SK-N-SH (cell line): ENCODE data around the gene SMPD1. TPM values are rescaled to one million over a fixed set of nuclear protein-coding genes. Genes with fewer than 3 reads are reported as not detected.

Experiments used
- CTCF ChIA-PET: fragments of 300-600, 350-600 bp; formaldehyde crosslinking; extraction: SDS; loops from one replicate; lab custom pipeline; 2021; lab: Yijun Ruan, JAX
- POLR2A ChIA-PET: fragments of 350-600 bp; sonication (Branson Sonifier 250); formaldehyde crosslinking; extraction: SDS; loops from one replicate; lab custom pipeline; 2020; ENCODE audit warnings: antibody characterized with exemption, inconsistent platforms; lab: Yijun Ruan, JAX
- DNase-seq: peaks from one replicate; pipeline ENCODE4 v3.0.0; 2012
- H2AFZ ChIP-seq: fragments of 200-600 bp; sonication (generic); 2 replicates; pipeline ENCODE4 v1.8.1; 2016; ENCODE audit warnings: antibody characterized with exemption, mild to moderate bottlenecking, low read depth
- H3F3A ChIP-seq: fragments of 200-600 bp; sonication (generic); replicated peaks from 2 replicates; pipeline ENCODE3; 2016; ENCODE audit warnings: antibody characterized with exemption, mild to moderate bottlenecking; ENCODE audit not compliant: insufficient read depth
- H3K27ac ChIP-seq, 2 experiments: fragments of 200-500 bp in 1 of 2; fragments of 200-600 bp in 1 of 2; sonication (Bioruptor generic) in 1 of 2; sonication (generic), shearing (Covaris generic) in 1 of 2; 2 replicates each; pipeline versions ENCODE4 v1.5.1 to v1.6.1; 2014 to 2016; ENCODE audit warnings: low read depth in 2 of 2, inconsistent platforms in 1 of 2, low read length in 1 of 2, mild to moderate bottlenecking in 1 of 2, mixed read lengths in 1 of 2
- H3K27me3 ChIP-seq: fragments of 200-600 bp; sonication (generic), shearing (Covaris generic); 2 replicates; pipeline ENCODE4 v1.6.1; 2016; ENCODE audit warnings: mixed run types; ENCODE audit not compliant: insufficient read depth
- H3K36me3 ChIP-seq, 2 experiments: fragments of 200-500 bp in 1 of 2; fragments of 200-600 bp in 1 of 2; sonication (Bioruptor generic) in 1 of 2; sonication (generic) in 1 of 2; replicated peaks in 1 of 2; 2 replicates each; pipeline versions ENCODE3 to v1.5.1; 2014 to 2016; ENCODE audit warnings: low read length in 1 of 2, mild to moderate bottlenecking in 1 of 2; ENCODE audit not compliant: insufficient read depth in 2 of 2, control insufficient read depth in 1 of 2
- H3K4me1 ChIP-seq, 2 experiments: fragments of 200-500 bp in 1 of 2; fragments of 200-600 bp in 1 of 2; sonication (Bioruptor generic) in 1 of 2; sonication (generic), shearing (Covaris generic) in 1 of 2; 2 replicates each; pipeline versions ENCODE4 v1.5.1 to v1.6.1; 2014 to 2016; ENCODE audit warnings: low read depth in 1 of 2, low read length in 1 of 2, mixed run types in 1 of 2; ENCODE audit not compliant: insufficient read depth in 2 of 2, control insufficient read depth in 1 of 2
- H3K4me2 ChIP-seq: fragments of 200-600 bp; sonication (generic), shearing (Covaris generic); 2 replicates; pipeline ENCODE4 v1.6.1; 2017; ENCODE audit warnings: mixed run types
- H3K4me3 ChIP-seq, 2 experiments: fragments of 200-500 bp in 1 of 2; fragments of 200-600 bp in 1 of 2; sonication (Bioruptor generic) in 1 of 2; sonication (generic), shearing (Covaris generic) in 1 of 2; 2 replicates each; pipeline versions ENCODE4 v1.5.1 to v1.8.1; 2014 to 2016; ENCODE audit warnings: low read depth in 2 of 2, inconsistent platforms in 1 of 2, low read length in 1 of 2, mild to moderate bottlenecking in 1 of 2, mixed read lengths in 1 of 2, moderate library complexity in 1 of 2
- H3K79me2 ChIP-seq: fragments of 200-600 bp; sonication (generic); 2 replicates; pipeline ENCODE4 v1.8.1; 2017; ENCODE audit warnings: mild to moderate bottlenecking; ENCODE audit not compliant: insufficient read depth
- H3K9ac ChIP-seq: fragments of 200-600 bp; sonication (generic); 2 replicates; pipeline ENCODE4 v1.6.1; 2017; ENCODE audit warnings: mixed run types
- H3K9me2 ChIP-seq: fragments of 200-600 bp; sonication (generic); 2 replicates; pipeline ENCODE4 v1.6.1; 2017; ENCODE audit warnings: mixed run types
- H3K9me3 ChIP-seq: fragments of 200-600 bp; sonication (generic); 2 replicates; pipeline ENCODE4 v1.6.1; 2017; ENCODE audit warnings: mixed run types, mild to moderate bottlenecking, moderate library complexity
- H4K20me1 ChIP-seq: fragments of 200-600 bp; sonication (generic); 2 replicates; pipeline ENCODE4 v1.6.1; 2017; ENCODE audit warnings: mild to moderate bottlenecking, mixed run types; ENCODE audit not compliant: insufficient read depth
- CHD2 ChIP-seq: fragments of 150-350 bp; IDR thresholded peaks from 2 replicates; pipeline ENCODE4 v1.6.1; 2018; ENCODE audit warnings: low read length; ENCODE audit not compliant: partially characterized antibody
- CTCF ChIP-seq: fragments of 200-600 bp; sonication (generic); IDR thresholded peaks from 2 replicates; pipeline ENCODE4 v1.6.1; 2017; ENCODE audit warnings: antibody characterized with exemption, mild to moderate bottlenecking, moderate library complexity
- ELF1 ChIP-seq: IDR thresholded peaks from 2 replicates; pipeline ENCODE4 v1.4.0; 2012
- EP300 ChIP-seq, 2 experiments: IDR thresholded peaks; 2 replicates each; pipeline versions ENCODE4 v1.4.0 to v1.6.1; 2012; ENCODE audit warnings: borderline replicate concordance in 1 of 2, low read depth in 1 of 2, low read length in 1 of 2
- FOSL2 ChIP-seq: IDR thresholded peaks from 2 replicates; pipeline ENCODE4 v1.4.0; 2012; ENCODE audit warnings: low read depth, mild to moderate bottlenecking, moderate library complexity, borderline replicate concordance
- FOXJ3 ChIP-seq: sonication (generic); formaldehyde crosslinking; IDR thresholded peaks from 2 replicates; pipeline ENCODE4 v1.5.1; 2020; ENCODE audit warnings: mild to moderate bottlenecking, missing genetic modification reagents
- GABPA ChIP-seq: IDR thresholded peaks from 2 replicates; pipeline ENCODE4 v1.4.0; 2012; ENCODE audit warnings: low read depth, mild to moderate bottlenecking
- JUND ChIP-seq: IDR thresholded peaks from 2 replicates; pipeline ENCODE4 v1.4.0; 2012
- MEF2A ChIP-seq: IDR thresholded peaks from 2 replicates; pipeline ENCODE4 v1.4.0; 2012; ENCODE audit warnings: low read depth, borderline replicate concordance
- NFIC ChIP-seq: IDR thresholded peaks from 2 replicates; pipeline ENCODE4 v1.4.0; 2012; ENCODE audit warnings: borderline replicate concordance
- RXRA ChIP-seq: IDR thresholded peaks from 2 replicates; pipeline ENCODE4 v1.4.0; 2012; ENCODE audit warnings: low read depth, mild to moderate bottlenecking, borderline replicate concordance
- SIN3A ChIP-seq: IDR thresholded peaks from 2 replicates; pipeline ENCODE4 v1.6.1; 2012; ENCODE audit warnings: low read depth, mild to moderate bottlenecking, low read length, moderate library complexity, borderline replicate concordance
- TCF12 ChIP-seq: IDR thresholded peaks from 2 replicates; pipeline ENCODE4 v1.4.0; 2012
- TEAD4 ChIP-seq: IDR thresholded peaks from 2 replicates; pipeline ENCODE4 v1.4.0; 2012; ENCODE audit warnings: mild to moderate bottlenecking, borderline replicate concordance; ENCODE audit not compliant: insufficient read depth
- ZBTB33 ChIP-seq: IDR thresholded peaks from 2 replicates; pipeline ENCODE4 v1.4.0; 2012; ENCODE audit warnings: low read depth, borderline replicate concordance
- WGBS: methylation state at CpG from one replicate; pipeline ENCODE4 v1.1.6; 2017; ENCODE audit warnings: low lambda C conversion rate; 5-methylcytosine and 5-hydroxymethylcytosine counted together
- polyA plus RNA-seq, 3 experiments: library from polyadenylated mRNA; depleted of rRNA; stranded (reverse); fragments of >200 nt; gene quantifications; 2 replicates each; pipeline ENCODE4 v1.2.3, GENCODE V29; 2012

The SMPD1 gene
- polyA plus RNA-seq, 1 of the 3 experiments (the other 2 are of a cell fraction), result 69.2 TPM

DNA sequence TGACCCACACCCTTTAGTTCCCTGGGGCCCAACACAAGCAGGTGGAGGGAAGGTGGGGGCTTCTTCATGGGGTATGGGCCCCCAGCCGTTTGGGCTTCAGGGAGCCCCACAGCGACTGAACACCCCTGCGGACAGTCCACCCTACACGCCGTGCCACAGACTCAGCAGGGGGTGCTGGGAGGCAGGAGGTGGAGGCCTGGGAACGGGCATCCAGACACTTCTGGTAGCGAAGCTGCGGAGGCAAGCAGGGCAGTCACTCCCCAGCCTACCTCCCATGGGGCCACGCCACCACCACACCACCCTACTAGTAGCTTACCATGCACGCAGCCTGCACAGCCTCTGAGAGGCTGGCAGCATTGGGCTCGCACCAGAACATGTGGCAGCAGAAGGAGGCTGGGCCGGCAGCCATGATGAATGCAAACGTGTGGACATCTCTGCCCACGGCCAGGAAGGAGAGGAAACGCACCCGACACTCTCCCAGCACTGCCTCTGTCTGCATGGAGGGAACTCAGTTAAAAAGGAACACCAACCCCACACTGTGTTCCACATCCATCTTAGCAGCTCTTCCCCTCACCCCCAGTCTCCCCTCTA lies 5.3 kb downstream of the SMPD1 start:
- Histone ChIP-seq H3K4me3 (no peak overlapping the region), H3K9me3 (no peaks in the 10 kb centered on the region), H3K4me2 (no peak overlapping the region), H3K4me1 (peaks cover 7 to 11% of the 10 kb centered on the region in 2 experiments; a peak in 2 of 4 replicates), H3K36me3 (peaks cover 0 to 22% of the 10 kb centered on the region in 2 experiments), H3F3A (no peaks in the 10 kb centered on the region), H3K27me3 (no peaks in the 10 kb centered on the region), H3K9me2 (no peaks in the 10 kb centered on the region), H3K79me2 (0 out of 2 replicates have a peak, but pooled peaks cover 8% of the 10 kb centered on the region), H4K20me1 (no peaks in the 10 kb centered on the region), H3K9ac (no peak overlapping the region), H3K27ac (no peak overlapping the region), H2AFZ (no peak overlapping the region)
- ChIA-PET CTCF (interaction anchor here (1.0 to 4.2 kb wide), 3 partner anchors 16 to 48 kb away, joined by 5 to 33 read pairs (median 9); partner anchors contain the start of gene APBB1), POLR2A (interaction anchor here (1.9 kb wide), 1 partner anchor 23 kb away, joined by 5 read pairs; the partner anchor contains the start of gene APBB1)
- WGBS, result 90% methylated on average over 5 of the region's 16 CpGs
- no peak for DNase-seq
- TF ChIP-seq GABPA (no peak), JUND (no peak), SIN3A (no peak), TEAD4 (no peak), EP300 (IDR thresholded peaks at IDR 0.05; ENCODE audit: borderline replicate concordance in 1 of 2, low read depth in 1 of 2, low read length in 1 of 2) (no peak), TCF12 (no peak), MEF2A (no peak), ZBTB33 (no peak), ELF1 (no peak), RXRA (no peak), FOXJ3 (CRISPR knock-in tag) (no peak), NFIC (no peak)

DNA sequence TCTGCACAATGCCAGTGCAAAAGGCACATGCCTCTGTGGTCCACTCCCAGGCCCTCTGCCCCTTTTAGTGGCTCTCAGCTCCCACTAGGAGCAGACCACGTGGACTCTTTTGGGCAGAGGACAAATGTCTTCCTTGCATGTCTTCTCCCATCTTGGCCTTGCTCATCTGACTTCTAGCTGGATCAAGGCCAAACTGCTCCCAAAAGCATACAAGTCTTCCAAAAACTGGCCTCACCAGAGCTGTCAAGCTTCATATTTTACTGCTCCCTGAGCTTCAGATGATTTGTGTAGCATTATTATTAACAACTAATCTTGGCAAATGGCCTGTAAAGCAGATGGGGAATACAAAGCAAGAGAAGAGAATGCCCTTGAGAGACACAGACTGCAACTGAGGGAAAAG lies 6.9 kb downstream of the SMPD1 start:
- no peak for DNase-seq
- CTCF ChIA-PET, result interaction anchor here (2.2 to 4.4 kb wide), 2 partner anchors 18 to 46 kb away, joined by 9 to 19 read pairs; no protein-coding TSS in a partner anchor
- H3K9ac ChIP-seq, result no peak overlapping the region
- H4K20me1 ChIP-seq, result no peaks in the 10 kb centered on the region
- H3K36me3 ChIP-seq, result peaks cover 0 to 28% of the 10 kb centered on the region in 2 experiments
- H3K27ac ChIP-seq, result no peak overlapping the region
- no peaks in the 10 kb centered on the region for H3K79me2 ChIP-seq
- POLR2A ChIA-PET, result no interaction called here
- peaks cover 0 to 11% of the 10 kb centered on the region in 2 experiments; a peak in 2 of 4 replicates for H3K4me1 ChIP-seq
- no peaks in the 10 kb centered on the region for H3K9me2 ChIP-seq
- no peak overlapping the region for H3K4me2 ChIP-seq
- no peak overlapping the region for H3K4me3 ChIP-seq
- no peak overlapping the region for H2AFZ ChIP-seq
- H3K27me3 ChIP-seq, result no peaks in the 10 kb centered on the region
- no peak for TF ChIP-seq CTCF
- no peak for TF ChIP-seq JUND
- no peak for TF ChIP-seq CHD2
- TF ChIP-seq FOSL2, result no peak
- no peaks in the 10 kb centered on the region for H3K9me3 ChIP-seq
- 33% methylated on average over 1 of the region's 1 CpG for WGBS
- no peaks in the 10 kb centered on the region for H3F3A ChIP-seq
